Left hindlimb (tissue), 1 donor: ENCODE results near the gene PTH2.
"Not testable (repeated sequence)": the region's sequence is repeated elsewhere in the genome, so short reads cannot be mapped to it uniquely, and the experiment has no call there.

Source experiments
- DNase-seq: peaks from one replicate; pipeline ENCODE4 v3.0.0-alpha.2; 2018

Gene PTH2

DNA sequence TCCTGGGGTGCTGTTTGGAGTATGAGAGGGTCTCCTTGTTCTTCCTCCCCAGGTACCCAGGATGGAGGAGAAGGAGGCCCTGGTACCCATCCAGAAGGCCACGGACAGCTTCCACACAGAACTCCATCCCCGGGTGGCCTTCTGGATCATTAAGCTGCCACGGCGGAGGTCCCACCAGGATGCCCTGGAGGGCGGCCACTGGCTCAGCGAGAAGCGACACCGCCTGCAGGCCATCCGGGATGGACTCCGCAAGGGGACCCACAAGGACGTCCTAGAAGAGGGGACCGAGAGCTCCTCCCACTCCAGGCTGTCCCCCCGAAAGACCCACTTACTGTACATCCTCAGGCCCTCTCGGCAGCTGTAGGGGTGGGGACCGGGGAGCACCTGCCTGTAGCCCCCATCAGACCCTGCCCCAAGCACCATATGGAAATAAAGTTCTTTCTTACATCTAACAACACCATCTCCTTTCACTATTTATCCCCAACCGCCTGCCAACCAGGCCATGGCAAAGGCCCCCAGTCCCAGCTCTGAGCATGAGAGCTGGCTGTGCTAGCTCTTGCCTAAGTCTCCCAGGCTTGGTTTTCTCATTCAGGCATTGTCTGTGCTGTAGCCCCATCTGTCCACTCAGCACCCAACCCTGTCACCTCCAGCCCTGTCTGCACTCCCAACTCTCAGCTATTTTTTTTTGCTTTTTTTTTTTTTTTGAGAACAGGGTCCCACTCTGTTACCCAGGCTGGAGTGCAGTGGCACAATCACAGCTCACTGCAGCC, 48.4 kb downstream of the PTH2 start:
- no peak for DNase-seq

DNA sequence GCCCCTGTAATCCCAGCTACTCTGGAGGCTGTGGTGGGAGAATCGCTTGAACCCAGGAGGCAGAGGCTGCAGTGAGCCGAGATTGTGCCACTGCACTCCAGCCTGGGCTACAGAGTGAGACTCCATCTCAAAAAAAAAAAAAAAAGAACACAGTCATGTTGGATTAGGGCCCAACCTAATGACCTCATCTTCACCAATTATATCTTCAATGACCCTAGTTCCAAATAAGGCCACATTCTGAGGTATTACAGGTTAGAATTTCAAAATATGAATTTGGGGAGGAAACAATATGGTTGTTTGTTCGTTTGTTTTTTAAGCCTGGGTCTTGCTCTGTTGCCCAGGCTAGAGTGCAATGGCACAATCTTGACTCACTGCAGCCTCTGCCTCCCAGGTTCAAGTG, 50.1 kb downstream of the PTH2 start:
- DNase-seq = not testable (repeated sequence)
